Epithelial cell of esophagus (primary cell): ENCODE measurements around the gene SPATA19.

Experiments used
- DNase-seq: peaks from one replicate; pipeline ENCODE4 v3.0.0; 2010; ENCODE audit warnings: low read depth
- H3K4me3 ChIP-seq: 2 replicates; pipeline ENCODE4 v1.5.1; 2011; ENCODE audit warnings: mild to moderate bottlenecking, low read length, control low read depth
- TF ChIP-seq, protein P1 (sequence below): IDR thresholded peaks from 2 replicates; pipeline ENCODE4 v1.5.1; 2011; ENCODE audit warnings: low read depth, mild to moderate bottlenecking, low read length, control low read depth, inconsistent platforms; ENCODE audit not compliant: insufficient read depth; ENCODE audit errors: missing control alignments

Gene SPATA19

DNA sequence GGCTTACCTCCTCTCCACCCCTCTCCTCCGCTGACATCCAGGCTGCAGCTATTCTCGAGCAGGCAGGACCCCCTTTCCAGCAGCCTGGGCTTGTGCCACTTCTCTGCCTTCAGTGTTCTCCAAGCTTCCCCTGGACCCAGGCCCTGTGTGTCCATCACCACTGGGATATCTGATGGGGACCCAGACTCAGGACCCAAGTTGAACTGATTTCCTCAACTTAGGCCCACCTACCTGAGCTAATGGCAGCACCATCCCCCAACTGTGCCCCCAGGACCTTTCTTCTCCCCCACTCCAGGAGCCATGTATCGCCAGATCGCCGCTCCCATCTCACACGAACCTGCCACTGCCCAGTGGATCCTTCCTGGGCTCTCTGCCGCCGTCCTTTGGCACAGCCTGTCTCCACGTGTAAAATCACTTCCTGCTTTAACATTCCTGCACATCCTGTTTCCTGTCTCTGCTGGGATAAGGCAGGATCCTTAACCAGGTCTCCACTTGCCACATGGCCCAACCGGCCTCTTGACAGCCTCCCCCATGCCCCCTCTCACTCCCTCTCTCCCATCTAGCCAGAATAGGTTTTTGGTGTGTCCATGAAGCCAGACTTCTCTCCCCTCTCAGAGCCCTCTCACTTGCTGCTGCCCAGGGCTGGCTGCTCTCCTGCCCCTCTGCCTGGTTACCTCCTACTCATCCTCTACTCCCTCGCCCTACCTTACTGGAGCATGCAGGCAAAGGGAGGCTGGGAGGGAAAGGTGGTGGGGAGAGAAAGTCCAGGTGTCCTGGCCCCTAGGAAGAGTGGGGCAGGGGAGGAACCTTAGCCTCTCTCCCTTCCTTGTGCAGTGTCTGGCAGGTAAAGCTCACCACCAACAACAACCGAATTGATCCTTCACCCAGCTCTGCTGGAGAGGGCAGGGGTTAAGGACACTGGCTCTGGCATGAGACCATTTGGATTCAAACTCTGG is 9.4 kb downstream of the SPATA19 start:
- TF ChIP-seq, protein P1, sequence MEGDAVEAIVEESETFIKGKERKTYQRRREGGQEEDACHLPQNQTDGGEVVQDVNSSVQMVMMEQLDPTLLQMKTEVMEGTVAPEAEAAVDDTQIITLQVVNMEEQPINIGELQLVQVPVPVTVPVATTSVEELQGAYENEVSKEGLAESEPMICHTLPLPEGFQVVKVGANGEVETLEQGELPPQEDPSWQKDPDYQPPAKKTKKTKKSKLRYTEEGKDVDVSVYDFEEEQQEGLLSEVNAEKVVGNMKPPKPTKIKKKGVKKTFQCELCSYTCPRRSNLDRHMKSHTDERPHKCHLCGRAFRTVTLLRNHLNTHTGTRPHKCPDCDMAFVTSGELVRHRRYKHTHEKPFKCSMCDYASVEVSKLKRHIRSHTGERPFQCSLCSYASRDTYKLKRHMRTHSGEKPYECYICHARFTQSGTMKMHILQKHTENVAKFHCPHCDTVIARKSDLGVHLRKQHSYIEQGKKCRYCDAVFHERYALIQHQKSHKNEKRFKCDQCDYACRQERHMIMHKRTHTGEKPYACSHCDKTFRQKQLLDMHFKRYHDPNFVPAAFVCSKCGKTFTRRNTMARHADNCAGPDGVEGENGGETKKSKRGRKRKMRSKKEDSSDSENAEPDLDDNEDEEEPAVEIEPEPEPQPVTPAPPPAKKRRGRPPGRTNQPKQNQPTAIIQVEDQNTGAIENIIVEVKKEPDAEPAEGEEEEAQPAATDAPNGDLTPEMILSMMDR: no peak
- H3K4me3 ChIP-seq: no peak overlapping the region
- DNase-seq: no peak

DNA sequence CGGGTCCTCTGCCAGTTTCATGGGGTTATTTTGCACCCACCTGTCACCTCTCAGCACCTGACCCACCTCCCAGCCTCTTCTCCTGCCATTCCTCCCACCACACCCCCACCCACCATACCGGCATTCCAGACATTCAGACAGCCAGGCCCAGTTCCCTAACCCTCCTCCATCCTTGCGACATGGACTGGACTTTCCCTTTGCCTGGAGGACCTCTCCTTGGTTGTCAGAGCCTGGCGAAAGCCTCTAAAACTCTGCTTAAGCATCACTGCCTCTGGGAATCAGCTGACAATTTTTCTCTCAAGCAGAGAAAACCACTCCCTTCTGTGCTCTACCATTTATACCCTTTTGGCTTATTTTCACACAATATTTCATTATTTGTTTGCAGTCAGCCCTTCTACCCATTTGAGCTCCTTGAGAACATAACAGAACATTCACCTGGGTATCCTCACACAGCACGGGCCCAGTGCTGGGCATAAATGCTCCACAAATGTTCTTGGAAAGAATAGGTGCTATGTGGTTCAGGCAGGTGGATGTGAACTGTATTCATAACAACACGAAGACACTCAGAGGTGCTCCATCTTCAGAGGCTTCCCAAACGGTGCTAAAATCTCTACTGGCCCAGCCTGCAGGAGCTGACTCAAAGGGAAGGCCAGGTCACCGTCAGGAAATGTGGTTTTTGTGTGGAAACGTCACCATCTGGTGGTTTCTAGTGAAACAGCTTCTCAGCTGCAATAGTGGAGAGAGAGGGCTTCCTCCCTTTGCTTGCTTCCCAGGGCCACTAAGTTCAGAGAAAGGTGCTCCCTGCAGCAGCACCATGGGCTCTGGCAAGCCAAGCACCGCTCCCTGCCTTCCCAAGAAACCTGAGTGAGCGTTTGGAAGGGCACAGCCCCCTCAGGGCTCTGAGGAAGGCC is 10.4 kb downstream of the SPATA19 start:
- peak; percentile 67 for DNase-seq
- TF ChIP-seq, protein P1: peak; percentile 64

DNA sequence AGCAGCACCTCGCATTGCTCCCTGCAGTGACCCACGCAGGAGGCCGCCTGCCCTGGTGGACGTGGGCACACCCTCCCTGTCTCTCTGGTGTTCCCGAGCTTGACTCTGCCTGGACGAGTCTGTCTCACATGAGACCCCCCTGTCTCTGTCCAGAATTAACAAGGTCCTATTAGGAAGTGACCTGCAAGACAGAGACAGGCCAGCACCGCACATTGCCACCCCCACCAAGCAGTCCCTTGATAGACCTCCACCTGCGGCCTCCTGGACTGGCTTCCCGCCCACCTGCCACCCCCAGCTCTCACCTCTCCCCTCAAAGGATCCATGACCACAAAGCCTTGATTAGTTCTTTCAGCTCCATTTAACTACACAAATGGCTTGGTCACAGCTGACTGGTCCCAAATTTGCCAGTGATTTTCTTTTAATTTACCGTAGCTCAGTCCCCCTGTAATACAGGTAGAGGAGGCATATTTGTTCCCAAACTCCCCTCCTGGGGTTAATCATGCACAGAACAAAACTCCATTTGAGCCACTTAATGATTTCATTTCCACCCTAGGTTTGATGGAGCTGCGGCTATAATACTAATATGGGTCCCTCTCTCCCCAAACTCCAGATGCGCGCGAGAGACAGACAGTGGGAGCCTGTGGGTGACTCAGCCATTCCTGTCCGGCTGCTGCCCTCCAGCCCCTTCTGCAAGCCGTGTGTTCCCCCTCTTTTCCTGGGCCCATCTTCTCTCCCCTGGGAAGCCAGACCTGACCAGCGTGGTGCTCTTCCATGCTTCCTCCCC is 11.2 kb downstream of the SPATA19 start:
- TF ChIP-seq, protein P1: no peak
- no peak for DNase-seq
- H3K4me3 ChIP-seq: no peak overlapping the region

More for the DNA sequence above, 10.4 kb downstream of the SPATA19 start:
- no peak overlapping the region for H3K4me3 ChIP-seq

DNA sequence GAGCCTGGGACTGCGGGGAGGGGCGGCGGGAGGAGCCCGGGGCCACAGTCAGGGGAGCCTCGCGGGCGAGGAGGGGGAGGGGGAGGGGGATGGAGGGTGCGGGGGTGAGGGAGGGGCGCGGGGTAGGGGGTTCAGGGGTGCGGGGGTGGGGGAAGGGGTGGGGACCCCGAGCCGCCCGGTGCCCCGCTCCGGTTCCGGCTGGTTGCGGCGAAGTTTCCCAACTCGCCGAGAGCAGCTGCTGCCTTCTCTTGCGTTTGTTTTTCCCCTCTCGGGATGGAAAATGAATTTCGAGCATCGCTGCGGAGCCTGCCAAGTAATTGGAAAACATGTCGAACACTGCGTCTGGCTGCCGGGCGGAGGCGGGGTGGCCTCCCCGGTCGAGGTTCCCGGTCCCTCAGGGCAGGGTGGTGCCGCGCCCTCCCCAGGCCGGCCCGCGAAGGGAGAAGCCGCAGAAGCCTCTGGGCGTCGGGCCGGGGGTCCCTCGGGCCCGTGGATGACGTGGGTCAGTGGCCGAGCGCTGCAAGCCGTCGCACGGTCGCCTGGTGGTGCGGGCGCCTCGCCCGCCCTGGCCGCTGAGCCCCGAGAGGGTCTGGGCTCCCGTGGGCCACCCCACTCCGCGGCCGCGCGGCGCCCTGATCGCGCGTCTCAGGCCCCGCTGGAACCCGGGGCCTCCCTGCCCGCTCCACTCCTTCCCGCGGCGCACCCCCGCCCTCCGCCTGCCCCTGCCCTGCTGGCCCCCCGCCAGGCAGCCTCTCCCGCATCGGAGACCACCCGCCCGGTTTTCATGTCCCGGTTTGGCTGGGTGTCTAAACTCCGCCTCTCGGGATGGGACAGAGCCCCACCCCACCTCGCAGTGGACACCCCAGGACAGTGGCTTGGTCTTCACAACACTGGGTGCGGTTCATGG is 12.1 kb downstream of the SPATA19 start:
- TF ChIP-seq, protein P1: no peak
- no peak for DNase-seq
- H3K4me3 ChIP-seq: no peak overlapping the region

DNA sequence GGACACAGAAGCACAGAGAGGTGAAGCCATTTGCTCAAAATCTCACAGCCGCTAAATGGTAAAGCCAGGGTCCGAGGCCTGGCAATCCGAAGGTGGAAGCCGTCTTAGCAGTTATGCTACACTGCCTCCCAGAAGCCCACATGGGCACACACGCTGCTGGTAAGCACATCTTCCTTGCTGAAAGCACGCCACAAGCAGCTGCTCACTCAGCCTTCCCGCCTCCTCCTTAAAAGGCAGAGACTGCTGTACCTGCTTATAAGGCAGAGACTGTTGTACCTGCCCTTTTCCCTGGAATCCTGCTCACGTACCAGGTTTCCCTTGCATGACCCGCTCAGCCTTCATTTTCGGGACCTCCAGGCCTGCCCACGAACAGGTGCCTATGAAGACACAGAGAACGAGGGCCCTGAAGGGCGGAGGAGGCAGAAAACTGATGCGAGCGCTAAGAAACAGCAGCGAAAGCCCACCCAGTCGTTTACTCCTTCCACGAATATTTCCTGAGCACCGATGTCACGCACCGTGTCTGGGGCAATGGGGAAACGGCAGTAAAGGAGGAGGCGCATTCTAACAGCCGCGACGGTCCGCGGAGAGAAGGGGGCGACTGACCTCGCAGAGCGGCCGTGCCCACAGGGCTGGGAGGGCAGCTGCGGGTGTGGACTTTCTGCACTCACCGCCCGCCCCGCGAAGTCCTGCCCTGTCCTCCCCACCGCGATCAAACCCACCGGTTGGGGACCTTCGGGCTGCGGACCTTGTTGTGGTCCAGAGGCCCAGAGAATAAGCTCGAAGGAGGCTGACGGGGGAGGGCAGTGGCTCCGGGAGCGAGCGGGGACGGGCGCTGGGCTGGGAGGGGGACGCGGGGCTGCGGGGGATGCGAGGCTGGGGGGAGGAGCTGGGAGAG is 13.0 kb downstream of the SPATA19 start:
- DNase-seq: no peak
- H3K4me3 ChIP-seq: no peak overlapping the region
- TF ChIP-seq, protein P1: no peak
